Stimulated activated CD8-positive, alpha-beta memory T cell treated with anti-CD3 and anti-CD28 coated beads, Interleukin-4, amount 100 ng/mL, for 48 hours (primary cell): Measurements from ENCODE around the gene DAGLA.
A peak's percentile ranks its signal among the peaks of the same experiment; 100 is the strongest.

Experiments used
- DNase-seq: peaks from one replicate; pipeline ENCODE4 v3.0.0-alpha.2; 2020

The DAGLA gene

DNA sequence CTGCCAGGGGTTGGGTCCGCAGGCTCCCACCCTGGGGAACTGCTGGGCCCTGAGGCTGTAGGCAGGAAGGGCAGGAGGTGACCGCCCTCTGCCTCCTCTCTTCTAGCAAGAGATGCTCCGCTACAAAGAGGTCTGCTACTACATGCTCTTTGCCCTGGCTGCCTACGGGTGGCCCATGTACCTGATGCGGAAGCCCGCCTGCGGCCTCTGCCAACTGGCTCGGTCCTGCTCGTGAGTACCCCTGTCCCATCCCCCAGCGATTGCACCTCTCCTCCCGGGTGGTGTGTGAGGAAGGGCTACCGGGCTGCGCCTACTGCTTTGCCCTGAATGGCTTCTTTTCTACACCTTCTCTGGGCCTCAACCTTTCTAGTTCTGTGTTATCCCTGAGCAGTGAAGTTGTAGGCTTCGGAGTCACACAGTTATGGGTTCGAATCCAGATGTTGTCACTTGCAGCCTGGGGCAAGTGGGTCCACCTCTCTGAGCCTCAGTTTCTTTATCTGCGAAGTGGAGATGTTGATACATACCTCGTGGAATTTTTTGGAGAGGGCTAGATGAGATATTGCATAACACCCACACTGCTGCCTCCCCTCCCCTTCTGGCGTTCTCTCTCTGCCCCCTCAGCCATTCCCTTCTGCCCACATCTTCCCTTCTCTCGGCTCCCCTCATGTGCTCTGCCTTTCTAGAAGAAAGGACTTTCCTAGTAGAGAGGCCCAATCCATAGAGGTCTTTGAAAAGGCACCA, 51.2 kb downstream of the DAGLA start:
- no peak for DNase-seq

DNA sequence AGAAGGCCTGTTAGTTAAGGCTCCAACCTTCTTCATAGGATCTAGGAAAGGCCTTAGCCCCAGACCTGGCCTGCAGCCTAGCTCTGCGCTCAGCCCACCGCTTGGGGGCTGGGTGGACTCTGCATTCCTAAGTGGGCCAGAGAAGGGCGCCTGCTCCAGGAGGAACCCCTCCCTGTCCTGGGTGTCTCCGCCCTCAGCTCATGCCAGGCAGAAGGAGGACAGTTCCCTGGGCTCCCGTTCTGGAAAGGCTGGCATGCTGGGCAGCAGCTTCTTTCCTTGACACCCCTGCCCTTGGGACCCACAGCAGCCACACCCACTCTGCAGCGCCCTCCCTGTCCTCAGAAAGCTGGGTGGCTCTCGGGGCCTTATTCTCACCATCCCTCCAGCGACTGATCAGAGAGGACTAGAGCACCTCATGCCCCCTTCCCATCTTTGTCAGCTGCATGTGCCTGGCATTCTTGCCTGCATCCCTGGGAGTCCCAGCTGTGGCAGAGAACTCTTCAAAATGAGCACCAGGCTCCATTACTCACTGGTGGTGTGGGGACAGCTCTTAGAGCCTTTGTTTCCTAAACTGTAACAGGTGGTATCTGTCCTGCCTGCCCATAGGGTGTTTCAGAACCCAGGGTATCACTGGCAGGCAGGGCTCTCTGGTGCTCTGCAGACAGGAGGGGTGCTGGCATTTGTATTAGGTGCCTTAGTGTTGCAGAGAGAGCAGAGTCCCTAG, 51.9 kb downstream of the DAGLA start:
- no peak for DNase-seq

DNA sequence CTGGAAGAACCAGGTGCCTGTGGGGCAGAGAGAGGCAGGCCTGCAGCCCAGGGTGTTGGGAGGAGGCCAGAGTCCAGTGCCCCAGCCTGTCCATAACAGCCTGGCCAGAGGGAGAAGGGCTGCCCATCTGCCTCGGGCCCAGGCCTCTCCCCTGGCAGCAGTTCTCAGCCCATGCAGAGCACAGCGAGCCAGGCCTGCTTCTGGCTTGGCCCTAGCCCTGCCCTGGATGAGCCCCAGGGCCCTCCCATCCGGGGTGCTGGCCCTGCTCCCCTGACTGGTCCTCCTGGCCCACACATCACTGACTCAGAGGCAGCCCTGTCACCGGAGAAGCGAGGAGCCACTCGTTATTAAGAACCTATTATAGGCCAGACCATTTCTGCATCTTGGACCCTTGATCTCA, 52.5 kb downstream of the DAGLA start:
- no peak for DNase-seq

DNA sequence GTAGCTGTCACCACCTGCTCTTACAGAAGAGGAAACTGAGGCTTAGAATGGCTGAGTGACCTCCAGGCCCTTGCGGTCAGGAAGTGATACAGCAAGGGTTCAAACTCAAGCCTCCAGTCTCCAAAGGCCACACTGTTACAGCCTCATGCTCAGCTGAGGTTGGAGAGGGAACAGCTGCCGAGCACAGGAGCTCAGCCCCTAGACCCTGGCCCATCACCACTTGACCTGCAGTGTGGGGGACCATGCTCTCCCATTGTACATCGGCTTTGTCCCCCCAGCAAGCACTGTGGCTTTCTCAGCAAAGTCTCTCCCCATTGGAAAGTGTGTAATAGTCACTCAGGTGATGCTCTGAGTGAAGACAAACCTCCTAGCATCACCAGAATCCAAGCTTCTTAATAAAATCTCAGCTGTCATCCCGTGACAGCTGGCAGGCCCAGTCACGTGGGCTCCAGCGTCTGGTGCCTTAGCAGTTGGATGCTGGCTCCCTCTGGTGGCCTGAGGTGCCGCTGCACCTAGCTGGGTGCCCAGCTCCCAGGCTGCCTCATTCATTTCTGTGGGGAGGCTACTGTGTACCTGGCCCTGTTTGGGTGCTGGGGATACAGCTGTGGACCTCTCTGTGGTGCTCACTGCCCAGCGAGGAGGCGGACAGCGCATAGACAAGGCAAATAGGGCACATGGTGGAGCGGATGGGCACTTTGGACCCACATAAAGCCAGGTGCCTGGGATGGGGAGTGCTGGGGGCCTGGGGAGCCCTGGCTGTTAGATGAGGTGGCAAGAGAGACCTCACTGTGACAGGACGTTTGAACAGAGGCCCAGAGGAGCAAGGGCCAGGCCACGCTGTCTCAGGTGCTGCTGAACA, 53.2 kb downstream of the DAGLA start:
- DNase-seq = peak; percentile 88

DNA sequence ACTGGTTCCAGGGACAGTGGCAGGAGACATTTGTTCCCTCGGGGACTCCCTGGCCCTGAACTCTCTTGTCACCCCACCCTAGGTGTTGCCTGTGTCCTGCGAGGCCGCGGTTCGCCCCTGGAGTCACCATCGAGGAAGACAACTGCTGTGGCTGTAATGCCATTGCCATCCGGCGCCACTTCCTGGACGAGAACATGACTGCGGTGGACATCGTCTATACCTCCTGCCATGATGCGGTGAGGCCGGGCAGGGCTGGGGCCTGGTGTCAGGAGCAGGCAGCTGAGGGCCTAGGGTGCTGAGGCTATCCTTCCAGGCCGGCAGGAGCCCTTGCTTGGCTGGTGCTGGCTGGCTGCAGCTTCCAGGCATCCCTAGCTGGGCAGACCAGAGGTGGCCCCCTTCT, 54.6 kb downstream of the DAGLA start:
- DNase-seq = no peak

DNA sequence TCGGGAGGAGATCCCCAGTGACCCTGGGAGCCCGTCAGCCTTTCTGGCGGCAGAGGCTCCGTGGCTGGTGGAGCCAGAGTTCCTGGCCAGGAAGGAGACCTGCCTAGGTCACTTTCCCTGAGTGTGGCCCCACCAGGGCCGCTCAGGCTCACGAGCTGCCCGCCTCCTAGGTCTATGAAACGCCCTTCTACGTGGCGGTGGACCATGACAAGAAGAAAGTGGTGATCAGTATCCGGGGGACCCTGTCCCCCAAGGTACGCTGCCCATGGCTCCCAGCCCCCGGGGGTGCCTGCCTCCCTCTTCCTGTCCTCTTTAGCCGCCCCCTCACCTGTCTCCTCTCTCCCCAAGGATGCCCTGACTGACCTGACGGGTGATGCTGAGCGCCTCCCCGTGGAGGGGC, 55.2 kb downstream of the DAGLA start:
- DNase-seq = no peak

DNA sequence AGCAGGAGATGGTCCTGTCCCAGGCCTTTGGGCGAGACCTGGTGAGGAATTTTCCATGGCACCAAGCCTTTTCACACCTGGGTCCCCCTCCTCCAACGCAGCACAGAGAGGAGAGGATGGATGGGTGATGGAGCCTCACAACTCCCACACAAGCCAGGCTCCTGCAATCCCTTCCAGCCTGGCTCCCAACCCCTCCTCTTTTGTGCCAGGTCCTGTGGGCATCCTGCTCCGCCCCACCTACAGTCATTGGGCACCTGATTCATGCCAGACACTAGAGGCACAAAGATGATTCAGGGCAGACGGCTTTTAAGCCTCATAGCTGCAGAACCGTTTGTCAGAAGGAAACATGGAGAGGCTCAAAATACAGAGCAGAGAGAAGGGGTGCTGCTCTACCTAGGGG, 56.1 kb downstream of the DAGLA start:
- no peak for DNase-seq

DNA sequence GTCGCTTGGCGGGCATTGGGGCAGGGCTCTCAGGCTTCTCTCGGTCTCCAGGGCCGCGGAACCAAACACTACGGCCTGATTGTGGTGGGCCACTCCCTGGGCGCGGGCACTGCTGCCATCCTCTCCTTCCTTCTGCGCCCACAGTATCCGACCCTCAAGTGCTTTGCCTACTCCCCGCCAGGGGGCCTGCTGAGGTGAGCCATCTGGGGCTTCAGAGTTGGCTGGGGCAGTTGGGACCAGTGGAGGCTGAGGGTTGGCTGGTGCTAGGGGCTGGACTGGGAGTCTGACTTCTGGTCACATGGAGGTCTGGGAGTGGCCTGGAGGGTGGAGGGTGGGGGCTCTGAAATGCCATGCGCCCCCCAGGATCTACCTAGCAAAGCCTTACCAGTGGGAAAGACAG, 56.9 kb downstream of the DAGLA start:
- no peak for DNase-seq

DNA sequence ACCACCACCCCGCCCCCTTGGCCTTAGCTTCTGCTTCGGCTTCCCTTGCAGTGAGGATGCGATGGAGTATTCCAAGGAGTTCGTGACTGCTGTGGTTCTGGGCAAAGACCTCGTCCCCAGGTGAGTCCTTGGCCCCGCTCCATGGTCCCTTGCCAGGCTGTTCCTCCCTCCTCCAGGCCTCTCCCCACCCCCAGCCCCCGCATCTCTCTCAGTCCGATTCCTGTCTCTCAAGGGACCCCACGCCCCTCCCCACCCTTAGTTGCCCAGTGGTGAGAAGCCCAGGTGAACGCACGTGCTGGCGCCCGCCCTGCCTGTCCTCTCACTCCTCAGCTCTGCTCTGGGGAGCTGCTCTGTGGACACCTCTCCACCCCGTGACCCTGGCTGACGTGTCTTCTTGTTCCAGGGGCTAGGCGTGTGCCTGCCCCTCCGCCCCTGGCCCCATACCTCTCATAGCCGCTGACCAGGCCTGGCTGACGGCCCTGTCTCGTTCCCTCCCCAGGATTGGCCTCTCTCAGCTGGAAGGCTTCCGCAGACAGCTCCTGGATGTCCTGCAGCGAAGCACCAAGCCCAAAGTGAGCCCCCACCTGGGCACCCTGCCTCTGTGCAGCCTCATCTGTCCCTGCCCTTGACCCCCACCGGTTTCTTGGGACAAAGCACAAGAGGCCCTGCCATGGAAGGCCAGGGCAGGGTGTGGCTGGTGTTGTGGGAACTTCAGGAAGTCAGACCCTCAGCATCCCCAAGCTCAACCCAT, 57.6 kb downstream of the DAGLA start:
- no peak for DNase-seq

DNA sequence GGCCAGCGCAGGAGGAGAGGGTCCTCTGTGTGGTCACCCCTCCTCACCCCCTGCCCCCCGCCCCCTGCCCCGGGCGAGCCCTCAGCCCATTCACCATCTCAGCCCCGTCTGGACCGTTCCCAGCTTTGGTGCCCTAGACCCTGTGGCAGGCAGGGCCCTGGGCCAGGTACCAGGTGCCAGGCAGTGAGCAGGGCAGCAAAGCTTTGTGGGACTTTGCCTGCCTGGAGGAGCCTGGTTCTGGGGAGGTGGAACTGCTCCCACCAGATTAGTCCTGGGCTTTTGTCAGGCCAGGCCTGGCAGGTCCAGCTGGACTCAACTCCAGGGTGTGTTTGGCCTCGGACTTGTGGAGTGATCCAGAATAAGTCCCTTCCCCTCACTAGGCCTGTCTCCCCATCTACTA, 58.6 kb downstream of the DAGLA start:
- DNase-seq = no peak

DNA sequence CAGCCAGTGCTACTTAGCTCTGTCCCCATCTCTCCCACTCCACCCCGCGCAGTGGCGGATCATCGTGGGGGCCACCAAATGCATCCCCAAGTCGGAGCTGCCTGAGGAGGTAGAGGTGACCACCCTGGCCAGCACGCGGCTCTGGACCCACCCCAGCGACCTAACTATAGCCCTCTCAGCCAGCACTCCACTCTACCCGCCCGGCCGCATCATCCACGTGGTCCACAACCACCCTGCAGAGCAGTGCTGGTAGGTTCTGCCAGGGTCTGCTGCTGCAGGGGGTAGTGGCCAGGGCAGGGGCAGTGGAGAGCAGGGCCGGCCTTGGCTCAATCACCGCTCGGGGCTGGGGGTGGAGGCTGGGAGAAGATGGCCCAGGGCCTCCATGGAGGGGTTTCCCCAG, 59.2 kb downstream of the DAGLA start:
- no peak for DNase-seq

DNA sequence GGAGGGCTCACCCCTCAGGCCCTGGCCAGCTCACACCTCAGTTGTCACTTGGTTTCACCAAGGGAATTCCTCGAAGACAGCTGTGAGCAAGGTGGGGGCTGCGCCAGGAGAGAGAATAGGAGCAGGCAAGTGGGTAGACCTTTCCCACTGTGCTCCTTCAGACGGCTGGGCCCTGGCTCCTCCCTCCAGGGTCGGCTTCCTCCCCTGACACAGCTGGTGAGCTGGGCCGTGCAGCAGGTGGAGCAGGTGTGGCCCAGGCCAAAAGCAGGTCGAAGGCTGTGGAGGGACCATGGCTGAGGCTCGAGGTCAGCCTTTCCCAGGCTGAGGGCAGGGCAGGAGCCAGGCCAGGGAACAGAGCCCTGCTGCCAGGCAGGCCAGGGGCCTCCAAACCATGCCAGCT, 59.8 kb downstream of the DAGLA start:
- no peak for DNase-seq

DNA sequence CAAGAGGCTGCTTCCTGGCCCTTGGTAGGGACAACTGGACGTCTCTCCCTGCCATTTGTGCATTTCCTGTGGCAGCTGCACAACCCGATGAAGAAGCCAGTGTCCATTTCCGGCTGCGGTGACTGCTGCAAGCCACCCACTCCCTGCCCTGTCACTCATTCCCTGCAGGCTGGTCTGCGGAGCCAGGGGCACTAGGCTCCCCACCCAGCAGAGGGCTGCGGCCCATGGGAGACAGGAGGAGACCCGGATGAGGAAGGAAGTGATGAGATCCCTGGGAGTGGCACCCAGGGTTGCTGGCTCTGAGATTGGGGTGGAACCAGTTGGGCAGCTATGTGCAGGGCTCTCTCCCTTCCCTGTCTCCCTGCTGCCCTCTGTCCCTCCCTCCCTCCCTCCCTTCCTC, 62.2 kb downstream of the DAGLA start:
- DNase-seq = no peak

DNA sequence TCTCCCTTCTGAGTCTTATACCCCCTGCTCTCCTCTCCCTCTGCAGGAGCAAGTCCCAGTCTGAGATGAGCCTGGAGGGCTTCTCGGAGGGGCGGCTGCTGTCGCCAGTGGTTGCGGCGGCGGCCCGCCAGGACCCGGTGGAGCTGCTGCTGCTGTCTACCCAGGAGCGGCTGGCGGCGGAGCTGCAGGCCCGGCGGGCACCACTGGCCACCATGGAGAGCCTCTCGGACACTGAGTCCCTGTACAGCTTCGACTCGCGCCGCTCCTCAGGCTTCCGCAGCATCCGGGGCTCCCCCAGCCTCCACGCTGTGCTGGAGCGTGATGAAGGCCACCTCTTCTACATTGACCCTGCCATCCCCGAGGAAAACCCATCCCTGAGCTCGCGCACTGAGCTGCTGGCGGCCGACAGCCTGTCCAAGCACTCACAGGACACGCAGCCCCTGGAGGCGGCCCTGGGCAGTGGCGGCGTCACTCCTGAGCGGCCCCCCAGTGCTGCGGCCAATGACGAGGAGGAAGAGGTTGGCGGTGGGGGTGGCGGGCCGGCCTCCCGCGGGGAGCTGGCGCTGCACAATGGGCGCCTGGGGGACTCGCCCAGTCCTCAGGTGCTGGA, 63.4 kb downstream of the DAGLA start:
- DNase-seq = no peak

DNA sequence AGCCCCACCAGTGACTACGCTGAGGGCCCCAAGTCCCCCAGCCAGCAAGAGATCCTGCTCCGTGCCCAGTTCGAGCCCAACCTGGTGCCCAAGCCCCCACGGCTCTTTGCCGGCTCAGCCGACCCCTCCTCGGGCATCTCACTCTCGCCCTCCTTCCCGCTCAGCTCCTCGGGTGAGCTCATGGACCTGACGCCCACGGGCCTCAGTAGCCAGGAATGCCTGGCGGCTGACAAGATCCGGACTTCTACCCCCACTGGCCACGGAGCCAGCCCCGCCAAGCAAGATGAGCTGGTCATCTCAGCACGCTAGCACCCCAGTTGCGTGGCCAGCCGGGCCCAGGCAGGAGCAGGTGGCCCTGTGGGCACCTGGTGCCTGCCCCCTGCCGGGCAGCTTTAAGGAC, 64.0 kb downstream of the DAGLA start:
- no peak for DNase-seq

DNA sequence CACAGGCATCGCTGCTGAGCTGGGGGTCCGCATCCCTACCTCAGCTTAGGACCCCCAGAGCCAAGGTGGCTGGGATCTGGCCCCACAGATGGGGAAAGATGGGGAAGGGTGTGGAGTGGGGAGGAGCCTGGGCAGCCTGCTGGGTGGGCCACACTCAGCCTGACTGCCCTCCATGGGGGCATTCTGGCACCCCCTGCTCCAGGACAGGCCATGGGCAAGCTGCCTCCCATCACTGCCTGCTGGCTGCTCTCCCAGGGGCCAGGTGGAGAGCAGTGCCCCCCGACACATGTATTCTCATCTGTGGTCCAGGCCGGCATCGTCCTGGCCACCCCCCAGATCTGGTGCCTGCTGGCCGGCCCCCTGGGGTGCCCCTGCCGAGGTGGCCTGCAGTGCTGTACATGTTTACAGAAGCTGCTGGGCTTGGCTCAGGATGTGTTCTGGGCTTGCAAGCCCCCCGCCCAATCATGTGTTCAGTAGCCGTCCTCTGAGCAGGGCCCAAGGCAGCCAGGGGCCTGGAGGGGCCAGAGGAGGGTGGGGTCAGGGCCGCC, 64.5 kb downstream of the DAGLA start:
- DNase-seq = no peak

DNA sequence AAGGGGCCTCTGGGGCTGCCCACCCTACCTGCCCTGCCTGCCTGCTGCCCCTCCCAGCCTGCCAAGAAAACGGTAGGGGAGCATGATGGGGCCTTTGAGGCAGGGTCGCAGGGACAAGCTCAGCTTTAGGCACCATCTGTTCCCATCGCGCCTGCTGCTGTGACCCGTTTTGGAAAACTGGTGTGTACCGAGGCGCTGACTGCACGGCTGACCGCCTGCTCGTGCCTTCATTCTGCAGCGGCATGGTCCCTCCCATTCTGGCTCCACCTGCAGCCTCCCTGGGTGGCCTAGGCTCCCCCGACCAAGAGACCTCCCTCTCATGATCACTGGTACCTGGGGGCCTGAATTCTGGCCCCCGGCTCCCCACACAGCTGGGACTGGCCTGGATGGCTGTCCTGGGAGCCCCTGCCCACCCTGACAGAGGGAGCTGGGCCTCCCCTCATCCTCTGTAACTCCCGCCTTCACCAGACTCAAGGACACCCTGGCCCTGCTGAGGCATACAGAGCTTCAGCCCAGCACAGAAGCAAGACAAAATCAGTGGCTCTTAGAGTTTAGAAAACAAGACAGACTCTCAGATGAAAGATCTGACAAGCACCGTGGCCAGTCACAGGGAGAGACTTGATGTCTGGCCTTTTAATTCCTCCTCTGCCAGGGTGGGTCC, 65.7 kb downstream of the DAGLA start:
- no peak for DNase-seq

DNA sequence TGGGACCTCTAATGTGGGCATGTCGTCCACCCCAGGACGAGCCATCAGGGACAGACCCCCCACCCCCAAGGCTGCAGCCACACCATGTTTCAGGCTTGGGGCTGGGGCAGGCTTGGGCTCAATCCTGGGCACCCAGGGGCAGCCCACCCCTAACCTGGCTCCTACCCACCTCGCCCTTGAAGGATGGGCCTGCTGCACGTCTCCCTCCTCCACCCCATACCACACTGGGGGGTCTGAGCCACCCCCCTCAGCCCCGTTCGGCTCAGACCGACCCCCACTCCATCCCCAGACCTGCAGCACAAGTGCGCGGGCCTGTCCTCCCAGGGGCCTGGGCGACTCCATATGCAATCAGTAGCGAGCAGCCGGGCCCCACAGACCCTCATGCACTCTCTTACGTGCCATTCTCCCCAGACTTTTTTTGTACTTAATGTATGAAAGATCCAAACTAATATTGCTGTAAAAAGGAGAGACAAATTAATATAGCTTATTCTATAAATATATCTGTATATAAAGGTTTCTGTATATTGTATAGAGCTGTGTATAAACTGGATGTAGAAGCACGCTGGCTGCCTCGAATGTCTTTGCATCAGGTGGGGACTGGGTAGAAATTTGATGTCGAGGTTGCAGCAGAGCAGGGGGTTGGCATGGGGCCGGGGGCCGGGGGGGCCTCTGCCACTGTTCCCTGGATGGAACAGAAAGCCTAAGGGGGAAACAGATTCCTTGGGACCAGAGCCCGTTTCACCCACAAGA, 66.4 kb downstream of the DAGLA start:
- DNase-seq = no peak

DNA sequence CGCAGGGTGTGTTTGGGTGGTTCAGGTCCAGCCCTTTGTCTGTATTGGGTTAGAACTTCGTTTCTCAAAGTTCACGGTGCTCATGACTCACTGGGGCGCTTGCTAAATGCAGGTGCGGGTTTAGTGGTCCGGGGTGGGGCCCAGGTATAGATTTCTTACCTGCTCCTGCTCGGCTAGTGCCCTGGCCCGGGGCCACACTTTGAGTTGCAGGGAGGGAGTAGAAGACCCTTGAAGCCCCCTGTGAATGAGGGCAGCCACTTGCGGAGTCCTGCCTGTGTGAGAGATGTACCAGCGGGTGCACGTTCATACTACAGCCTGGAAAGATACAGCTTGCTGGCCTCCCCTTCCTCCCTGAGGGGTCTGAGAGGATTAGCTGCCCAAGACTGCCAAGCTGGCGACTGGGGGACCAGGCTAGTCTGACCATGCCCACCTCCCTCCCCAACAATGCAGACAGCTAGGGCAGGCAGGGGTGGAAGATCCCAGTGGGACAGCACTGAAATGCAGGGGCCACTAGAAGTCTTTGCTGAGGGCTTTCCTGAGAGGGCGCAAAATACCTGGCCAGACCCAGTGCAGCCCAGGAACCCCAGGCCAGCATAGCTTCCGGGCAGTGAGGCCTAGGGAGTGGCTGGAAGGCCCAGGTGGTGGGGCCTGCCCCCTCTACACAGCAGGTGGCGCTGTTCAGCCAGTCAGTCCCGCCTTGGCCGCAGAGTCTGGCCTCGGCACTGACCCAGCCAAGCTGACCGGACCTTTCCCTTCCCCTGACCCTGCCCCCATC, 67.2 kb downstream of the DAGLA start:
- DNase-seq = peak; percentile 71

DNA sequence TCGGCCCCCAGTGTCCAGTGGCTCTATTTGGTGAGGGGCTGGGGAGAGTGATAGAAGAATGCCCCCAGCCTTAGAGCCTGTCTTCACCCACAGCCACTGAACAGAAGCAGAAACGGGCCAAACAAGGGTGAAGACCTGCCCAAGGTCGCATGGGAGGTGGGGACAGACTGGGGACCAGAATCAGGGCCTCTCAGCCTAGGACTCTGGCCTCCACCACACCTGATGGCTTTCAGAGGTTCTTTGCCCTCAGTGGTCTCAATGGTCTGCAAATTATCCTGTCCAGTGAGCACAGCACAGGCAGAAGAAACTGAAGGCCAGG, 67.7 kb downstream of the DAGLA start:
- DNase-seq = no peak
